IMR-90 (cell line): ENCODE results near the gene DNMT1. TPM values are rescaled to one million over a fixed set of nuclear protein-coding genes. Genes with fewer than 3 reads are reported as not detected.

Source experiments
- ATAC-seq: fragments of 200-7000 bp; cut with Tn5 transposase; 2 replicates; pipeline ENCODE4 v1.9.1; 2020; ENCODE audit warnings: low read depth, mild to moderate bottlenecking, moderate library complexity
- BruUV-seq: library from RNA; stranded (reverse); fragments of 400-500 nt; replicated peaks from 2 replicates; lab custom pipeline; 2021; lab: Mats Ljungman, UMichigan
- CTCF ChIA-PET: fragments of 300-600 bp; formaldehyde crosslinking; extraction: SDS; loops from one replicate; lab custom pipeline; 2021; ENCODE audit warnings: antibody characterized with exemption; lab: Yijun Ruan, JAX
- POLR2A ChIA-PET: fragments of 300-600 bp; sonication (Branson Sonifier 250); formaldehyde crosslinking; loops from one replicate; lab custom pipeline; 2022; ENCODE audit warnings: antibody characterized with exemption; ENCODE audit not compliant: unreplicated experiment; lab: Charles Lee
- DNase-seq: peaks from one replicate; pipeline ENCODE4 v3.0.0; 2013
- H2AFZ ChIP-seq: replicated peaks from 2 replicates; pipeline ENCODE3; 2013; ENCODE audit warnings: low read length, mild to moderate bottlenecking; ENCODE audit not compliant: poor library complexity
- H2AK5ac ChIP-seq: 2 replicates; pipeline ENCODE4 v1.6.1; 2013; ENCODE audit warnings: low read depth, low read length, inconsistent platforms
- H2AK9ac ChIP-seq: replicated peaks from 2 replicates; pipeline ENCODE3; 2013; ENCODE audit warnings: mild to moderate bottlenecking, low read depth, low read length, moderate library complexity; ENCODE audit not compliant: poor library complexity
- H2BK120ac ChIP-seq: 2 replicates; pipeline ENCODE4 v1.6.1; 2013; ENCODE audit warnings: low read depth, low read length, inconsistent platforms
- H2BK15ac ChIP-seq: 3 replicates; pipeline ENCODE4 v1.6.1; 2013; ENCODE audit warnings: low read depth, low read length, inconsistent platforms
- H2BK20ac ChIP-seq: 2 replicates; pipeline ENCODE4 v1.6.1; 2013; ENCODE audit warnings: low read depth, mild to moderate bottlenecking, inconsistent platforms, low read length, moderate library complexity
- H2BK5ac ChIP-seq: 2 replicates; pipeline ENCODE4 v1.6.1; 2013; ENCODE audit warnings: mild to moderate bottlenecking, low read depth, low read length, inconsistent platforms; ENCODE audit not compliant: poor library complexity, severe bottlenecking
- H3K14ac ChIP-seq: replicated peaks from 2 replicates; pipeline ENCODE4 v1.6.1; 2013; ENCODE audit warnings: low read depth, low read length, inconsistent platforms
- H3K18ac ChIP-seq: 2 replicates; pipeline ENCODE4 v1.6.1; 2013; ENCODE audit warnings: low read depth, low read length, control low read depth
- H3K23ac ChIP-seq: 2 replicates; pipeline ENCODE4 v1.6.1; 2013; ENCODE audit warnings: low read depth, low read length, inconsistent platforms
- H3K27ac ChIP-seq: 2 replicates; pipeline ENCODE4 v1.5.1; 2013; ENCODE audit warnings: mild to moderate bottlenecking, control low read depth, low read length; ENCODE audit not compliant: insufficient read depth
- H3K27me3 ChIP-seq: 2 replicates; pipeline ENCODE4 v1.6.1; 2013; ENCODE audit warnings: low read length; ENCODE audit not compliant: control insufficient read depth, insufficient read depth
- H3K36me3 ChIP-seq: 2 replicates; pipeline ENCODE4 v1.6.1; 2013; ENCODE audit warnings: low read length, mixed read lengths; ENCODE audit not compliant: control insufficient read depth, insufficient read depth
- H3K4ac ChIP-seq: 2 replicates; pipeline ENCODE4 v1.6.1; 2013; ENCODE audit warnings: low read depth, low read length, inconsistent platforms
- H3K4me1 ChIP-seq: 2 replicates; pipeline ENCODE4 v1.6.1; 2013; ENCODE audit warnings: low read length, mixed read lengths; ENCODE audit not compliant: control insufficient read depth, insufficient read depth
- H3K4me2 ChIP-seq: 2 replicates; pipeline ENCODE4 v1.6.1; 2013; ENCODE audit warnings: low read depth, mild to moderate bottlenecking, control low read depth, low read length, moderate library complexity
- H3K4me3 ChIP-seq: 2 replicates; pipeline ENCODE4 v1.5.1; 2013; ENCODE audit warnings: low read depth, mild to moderate bottlenecking, control low read depth, low read length, moderate library complexity; ENCODE audit not compliant: insufficient read depth
- H3K56ac ChIP-seq: 2 replicates; pipeline ENCODE4 v1.6.1; 2013; ENCODE audit warnings: low read length, inconsistent platforms; ENCODE audit not compliant: insufficient read depth; ENCODE audit errors: extremely low read depth
- H3K79me1 ChIP-seq, 2 experiments: 2 replicates each; pipeline ENCODE4 v1.6.1; 2013; ENCODE audit warnings: low read length in 2 of 2, inconsistent platforms in 1 of 2, low read depth in 1 of 2
- H3K9ac ChIP-seq: 2 replicates; pipeline ENCODE4 v1.6.1; 2013; ENCODE audit warnings: low read depth, low read length, control low read depth
- H3K9me1 ChIP-seq: 2 replicates; pipeline ENCODE4 v1.6.1; 2013; ENCODE audit warnings: low read length, inconsistent platforms; ENCODE audit not compliant: insufficient read depth
- H3K9me3 ChIP-seq: 2 replicates; pipeline ENCODE4 v1.6.1; 2013; ENCODE audit warnings: low read length; ENCODE audit not compliant: control insufficient read depth, insufficient read depth
- H4K20me1 ChIP-seq: 2 replicates; pipeline ENCODE4 v1.6.1; 2013; ENCODE audit warnings: low read length, inconsistent platforms; ENCODE audit not compliant: insufficient read depth
- H4K5ac ChIP-seq: 2 replicates; pipeline ENCODE4 v1.6.1; 2013; ENCODE audit warnings: mild to moderate bottlenecking, low read depth, low read length, control low read depth
- H4K8ac ChIP-seq, 2 experiments: 2 replicates each; pipeline ENCODE4 v1.6.1; 2013; ENCODE audit warnings: low read depth in 2 of 2, low read length in 2 of 2, control low read depth in 1 of 2, inconsistent platforms in 1 of 2
- H4K91ac ChIP-seq: 2 replicates; pipeline ENCODE4 v1.6.1; 2013; ENCODE audit warnings: low read depth, low read length, inconsistent platforms; ENCODE audit not compliant: insufficient read depth
- BHLHE40 ChIP-seq: fragments of 150-350 bp; IDR thresholded peaks from 2 replicates; pipeline ENCODE4 v1.6.1; 2016; ENCODE audit warnings: mild to moderate bottlenecking, low read depth, low read length
- CEBPB ChIP-seq: IDR thresholded peaks from 2 replicates; pipeline ENCODE4 v1.6.1; 2012; ENCODE audit warnings: low read depth, low read length, improper control_type of control experiment
- CHD1 ChIP-seq: IDR thresholded peaks from 2 replicates; pipeline ENCODE4 v1.6.1; 2012; ENCODE audit warnings: low read depth, low read length, improper control_type of control experiment
- FOS ChIP-seq: fragments of 150-350 bp; IDR thresholded peaks from 2 replicates; pipeline ENCODE4 v1.6.1; 2016; ENCODE audit warnings: low read depth, low read length
- MAFK ChIP-seq: IDR thresholded peaks from 2 replicates; pipeline ENCODE4 v1.6.1; 2012; ENCODE audit warnings: low read depth, low read length, improper control_type of control experiment
- MAZ ChIP-seq: IDR thresholded peaks from 2 replicates; pipeline ENCODE4 v1.6.1; 2012; ENCODE audit warnings: low read depth, mild to moderate bottlenecking, low read length, improper control_type of control experiment, moderate library complexity, borderline replicate concordance
- MXI1 ChIP-seq: IDR thresholded peaks from 2 replicates; pipeline ENCODE4 v1.6.1; 2012; ENCODE audit warnings: low read depth, mild to moderate bottlenecking, low read length, moderate library complexity, borderline replicate concordance
- NFE2L2 ChIP-seq: fragments of 150-350 bp; IDR thresholded peaks from 2 replicates; pipeline ENCODE4 v1.6.1; 2016; ENCODE audit warnings: low read depth, mild to moderate bottlenecking, low read length
- POLR2A ChIP-seq: IDR thresholded peaks from 2 replicates; pipeline ENCODE4 v1.6.1; 2012; ENCODE audit warnings: mild to moderate bottlenecking, low read depth, low read length
- RAD21 ChIP-seq: IDR thresholded peaks from 2 replicates; pipeline ENCODE4 v1.6.1; 2012; ENCODE audit warnings: low read length, improper control_type of control experiment
- RCOR1 ChIP-seq: IDR thresholded peaks from 2 replicates; pipeline ENCODE4 v1.6.1; 2012; ENCODE audit warnings: mild to moderate bottlenecking, low read length, improper control_type of control experiment; ENCODE audit not compliant: insufficient replicate concordance
- RFX5 ChIP-seq: IDR thresholded peaks from 2 replicates; pipeline ENCODE4 v1.8.0; 2012; ENCODE audit warnings: low read depth, mild to moderate bottlenecking, low read length, moderate library complexity
- SMC3 ChIP-seq: fragments of 150-350 bp; IDR thresholded peaks from 2 replicates; pipeline ENCODE4 v1.6.1; 2016; ENCODE audit warnings: low read depth, mild to moderate bottlenecking, antibody characterized with exemption, low read length, moderate library complexity
- WGBS, 2 experiments: methylation state at CpG; one replicate each; pipeline versions ENCODE4 v1.1.5 to v1.1.7; 2013; ENCODE audit warnings: missing lambda C conversion rate in 2 of 2; ENCODE audit not compliant: insufficient read length in 1 of 2; ENCODE audit errors: extremely low coverage in 2 of 2; 5-methylcytosine and 5-hydroxymethylcytosine counted together
- dilution Hi-C: fragments of 300-500 bp; cut with HindIII; formaldehyde crosslinking; loops from one replicate; pipeline ENCODE4 v1.14.3; 2018; ENCODE audit warnings: low sequenced_read_pairs; ENCODE audit not compliant: unreplicated experiment
- in situ Hi-C: fragments of 300-500 bp; cut with MboI; formaldehyde crosslinking; loops from 3 replicates; pipeline ENCODE4 v1.14.3; 2019; ENCODE audit warnings: low sequenced_read_pairs, inconsistent platforms, mixed read lengths
- intact Hi-C: fragments of 100-400 bp; cut with micrococcal nuclease; formaldehyde crosslinking; loops from 2 replicates; pipeline ENCODE4 v1.10.0; 2022
- polyA plus RNA-seq, 3 experiments: library from polyadenylated mRNA; depleted of rRNA; stranded (reverse); fragments of >200 nt; gene quantifications; 2 replicates each; pipeline ENCODE4 v1.2.3, GENCODE V29; 2012; ENCODE audit warnings: low replicate concordance in 1 of 3
- total RNA-seq: library from RNA; depleted of rRNA; stranded (reverse); fragments of >200 nt; gene quantifications from 2 replicates; pipeline ENCODE4 v1.2.3, GENCODE V29; 2012
- TF ChIP-seq, protein P1 (sequence below): fragments of 150-350 bp; IDR thresholded peaks from 2 replicates; pipeline ENCODE4 v1.6.1; 2016; ENCODE audit warnings: low read depth, mild to moderate bottlenecking, low read length, moderate library complexity, borderline replicate concordance
- TF ChIP-seq, protein P2 (sequence below): fragments of 150-350 bp; IDR thresholded peaks from 2 replicates; pipeline ENCODE4 v1.6.1; 2017; ENCODE audit warnings: mild to moderate bottlenecking, antibody characterized with exemption, low read length, low read depth
- TF ChIP-seq, protein P3 (sequence below): conservative IDR thresholded peaks from 2 replicates; pipeline ENCODE4 v1.5.1; 2012; ENCODE audit warnings: mild to moderate bottlenecking, low read depth, low read length, improper control_type of control experiment

Gene DNMT1
- total and polyA plus RNA-seq, 2 of the 4 experiments (the other 2 are of a cell fraction) = 26.2 to 83.6 TPM

DNA sequence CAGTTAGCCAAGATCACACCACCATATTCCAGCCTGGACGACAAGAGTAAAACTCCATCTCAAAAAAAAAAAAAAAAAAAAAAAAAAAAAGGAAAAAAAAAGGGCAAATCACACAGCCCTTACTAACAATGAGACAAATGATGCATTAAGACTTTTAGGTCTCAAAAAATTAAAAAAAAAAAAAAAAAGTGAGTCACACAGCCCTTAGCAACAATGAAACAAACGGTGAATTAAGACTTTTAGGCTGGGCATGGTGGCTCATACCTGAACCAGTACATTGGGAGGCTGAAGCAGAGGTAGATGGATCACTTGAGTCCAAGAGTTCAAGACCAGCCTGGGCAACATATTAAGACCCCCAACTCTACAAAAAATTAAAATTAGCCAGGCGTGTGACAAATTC lies 42.7 kb downstream of the DNMT1 start:
- Histone ChIP-seq H3K9me1 (no peaks in the 10 kb centered on the region), H3K9me3 (no peaks in the 10 kb centered on the region), H3K9ac (no peak overlapping the region), H4K5ac (no peak overlapping the region), H3K4me1 (no peaks in the 10 kb centered on the region), H3K27ac (no peak overlapping the region), H3K79me1 (peaks cover 30 to 33% of the 10 kb centered on the region in 2 experiments), H2BK15ac (no peak overlapping the region), H2BK20ac (no peak overlapping the region), H2AK5ac (no peak overlapping the region), H3K18ac (no peak overlapping the region), H4K20me1 (no peaks in the 10 kb centered on the region; the same call in 1 of the 2 replicates), H3K14ac (no peak overlapping the region), H3K23ac (no peak overlapping the region), H4K8ac (no peak overlapping the region), H3K56ac (no peak overlapping the region), H2BK5ac (no peak overlapping the region), H2AFZ (no peak overlapping the region), H3K4me2 (no peak overlapping the region), H2BK120ac (no peak overlapping the region), H3K27me3 (no peaks in the 10 kb centered on the region), H2AK9ac (no peak overlapping the region), H3K36me3 (peaks cover 69% of the 10 kb centered on the region), H4K91ac (no peak overlapping the region), H3K4me3 (no peak overlapping the region), H3K4ac (no peak overlapping the region)
- no peak for ATAC-seq
- POLR2A ChIA-PET = no interaction called here
- WGBS, 2 experiments = 100% methylated on average over 1 of the region's 3 CpGs; no CpG with 5 or more reads in 1 of the 2 experiments
- BruUV-seq = no TSS peak
- CTCF ChIA-PET = no interaction called here
- intact Hi-C loops (no loop called here), in situ Hi-C loops (no loop called here), dilution Hi-C loops (no loop called here)
- no peak for DNase-seq
- TF ChIP-seq, protein P1, sequence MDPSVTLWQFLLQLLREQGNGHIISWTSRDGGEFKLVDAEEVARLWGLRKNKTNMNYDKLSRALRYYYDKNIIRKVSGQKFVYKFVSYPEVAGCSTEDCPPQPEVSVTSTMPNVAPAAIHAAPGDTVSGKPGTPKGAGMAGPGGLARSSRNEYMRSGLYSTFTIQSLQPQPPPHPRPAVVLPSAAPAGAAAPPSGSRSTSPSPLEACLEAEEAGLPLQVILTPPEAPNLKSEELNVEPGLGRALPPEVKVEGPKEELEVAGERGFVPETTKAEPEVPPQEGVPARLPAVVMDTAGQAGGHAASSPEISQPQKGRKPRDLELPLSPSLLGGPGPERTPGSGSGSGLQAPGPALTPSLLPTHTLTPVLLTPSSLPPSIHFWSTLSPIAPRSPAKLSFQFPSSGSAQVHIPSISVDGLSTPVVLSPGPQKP = no peak
- TF ChIP-seq RFX5 (no peak), RAD21 (no peak), CEBPB (no peak), MAZ (no peak), NFE2L2 (no peak), POLR2A (no peak), SMC3 (no peak), CHD1 (no peak), MXI1 (no peak), FOS (no peak), MAFK (no peak), BHLHE40 (no peak), RCOR1 (no peak)
- TF ChIP-seq, protein P2, sequence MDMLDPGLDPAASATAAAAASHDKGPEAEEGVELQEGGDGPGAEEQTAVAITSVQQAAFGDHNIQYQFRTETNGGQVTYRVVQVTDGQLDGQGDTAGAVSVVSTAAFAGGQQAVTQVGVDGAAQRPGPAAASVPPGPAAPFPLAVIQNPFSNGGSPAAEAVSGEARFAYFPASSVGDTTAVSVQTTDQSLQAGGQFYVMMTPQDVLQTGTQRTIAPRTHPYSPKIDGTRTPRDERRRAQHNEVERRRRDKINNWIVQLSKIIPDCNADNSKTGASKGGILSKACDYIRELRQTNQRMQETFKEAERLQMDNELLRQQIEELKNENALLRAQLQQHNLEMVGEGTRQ = no peak
- TF ChIP-seq, protein P3, sequence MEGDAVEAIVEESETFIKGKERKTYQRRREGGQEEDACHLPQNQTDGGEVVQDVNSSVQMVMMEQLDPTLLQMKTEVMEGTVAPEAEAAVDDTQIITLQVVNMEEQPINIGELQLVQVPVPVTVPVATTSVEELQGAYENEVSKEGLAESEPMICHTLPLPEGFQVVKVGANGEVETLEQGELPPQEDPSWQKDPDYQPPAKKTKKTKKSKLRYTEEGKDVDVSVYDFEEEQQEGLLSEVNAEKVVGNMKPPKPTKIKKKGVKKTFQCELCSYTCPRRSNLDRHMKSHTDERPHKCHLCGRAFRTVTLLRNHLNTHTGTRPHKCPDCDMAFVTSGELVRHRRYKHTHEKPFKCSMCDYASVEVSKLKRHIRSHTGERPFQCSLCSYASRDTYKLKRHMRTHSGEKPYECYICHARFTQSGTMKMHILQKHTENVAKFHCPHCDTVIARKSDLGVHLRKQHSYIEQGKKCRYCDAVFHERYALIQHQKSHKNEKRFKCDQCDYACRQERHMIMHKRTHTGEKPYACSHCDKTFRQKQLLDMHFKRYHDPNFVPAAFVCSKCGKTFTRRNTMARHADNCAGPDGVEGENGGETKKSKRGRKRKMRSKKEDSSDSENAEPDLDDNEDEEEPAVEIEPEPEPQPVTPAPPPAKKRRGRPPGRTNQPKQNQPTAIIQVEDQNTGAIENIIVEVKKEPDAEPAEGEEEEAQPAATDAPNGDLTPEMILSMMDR = no peak
